BE2C (cell line): ENCODE results near the gene EPHA7.

Source experiments
- DNase-seq: peaks from one replicate; pipeline ENCODE4 v3.0.0-alpha.2; 2020
- H3K27me3 ChIP-seq: fragments of 250-450 bp; sonication (Bioruptor Pico); 2 replicates; pipeline ENCODE4 v1.5.1; 2020; ENCODE audit warnings: mild to moderate bottlenecking
- H3K36me3 ChIP-seq: fragments of 250-450 bp; sonication (Bioruptor Pico); 2 replicates; pipeline ENCODE4 v1.5.1; 2020; ENCODE audit warnings: mild to moderate bottlenecking
- H3K4me1 ChIP-seq: fragments of 250-450 bp; sonication (Bioruptor Pico); 2 replicates; pipeline ENCODE4 v1.5.1; 2020
- H3K4me3 ChIP-seq: 2 replicates; pipeline ENCODE4 v1.5.1; 2011; ENCODE audit warnings: low read depth, low read length
- H3K9me3 ChIP-seq: fragments of 250-450 bp; sonication (Bioruptor Pico); 2 replicates; pipeline ENCODE4 v1.5.1; 2020
- TF ChIP-seq, protein P1 (sequence below): IDR thresholded peaks from 2 replicates; pipeline ENCODE4 v1.5.1; 2012; ENCODE audit warnings: mild to moderate bottlenecking, low read depth, low read length

The EPHA7 gene

DNA sequence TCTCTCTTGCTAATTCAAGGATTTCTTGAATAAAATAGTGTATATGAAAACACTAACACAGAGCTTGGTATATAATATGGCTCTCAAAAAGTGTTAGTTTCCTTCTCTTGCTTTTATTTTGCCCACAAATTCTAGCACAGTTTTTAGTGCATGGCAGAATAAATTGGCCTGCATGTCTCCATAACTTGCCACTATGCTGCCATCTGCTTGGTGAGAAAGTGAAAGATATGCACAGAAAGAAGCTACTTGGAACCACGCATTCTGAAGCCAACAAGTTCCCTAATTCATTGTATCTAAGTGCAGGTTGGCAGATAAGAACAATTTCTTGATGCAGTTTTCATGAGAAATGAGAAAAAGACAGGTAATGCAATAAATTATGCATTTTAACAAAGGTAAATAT, 101.2 kb downstream of the EPHA7 start:
- Histone ChIP-seq H3K36me3 (no peaks in the 10 kb centered on the region), H3K4me3 (no peak overlapping the region), H3K9me3 (no peaks in the 10 kb centered on the region), H3K27me3 (no peaks in the 10 kb centered on the region), H3K4me1 (no peaks in the 10 kb centered on the region)
- no peak for DNase-seq
- TF ChIP-seq, protein P1, sequence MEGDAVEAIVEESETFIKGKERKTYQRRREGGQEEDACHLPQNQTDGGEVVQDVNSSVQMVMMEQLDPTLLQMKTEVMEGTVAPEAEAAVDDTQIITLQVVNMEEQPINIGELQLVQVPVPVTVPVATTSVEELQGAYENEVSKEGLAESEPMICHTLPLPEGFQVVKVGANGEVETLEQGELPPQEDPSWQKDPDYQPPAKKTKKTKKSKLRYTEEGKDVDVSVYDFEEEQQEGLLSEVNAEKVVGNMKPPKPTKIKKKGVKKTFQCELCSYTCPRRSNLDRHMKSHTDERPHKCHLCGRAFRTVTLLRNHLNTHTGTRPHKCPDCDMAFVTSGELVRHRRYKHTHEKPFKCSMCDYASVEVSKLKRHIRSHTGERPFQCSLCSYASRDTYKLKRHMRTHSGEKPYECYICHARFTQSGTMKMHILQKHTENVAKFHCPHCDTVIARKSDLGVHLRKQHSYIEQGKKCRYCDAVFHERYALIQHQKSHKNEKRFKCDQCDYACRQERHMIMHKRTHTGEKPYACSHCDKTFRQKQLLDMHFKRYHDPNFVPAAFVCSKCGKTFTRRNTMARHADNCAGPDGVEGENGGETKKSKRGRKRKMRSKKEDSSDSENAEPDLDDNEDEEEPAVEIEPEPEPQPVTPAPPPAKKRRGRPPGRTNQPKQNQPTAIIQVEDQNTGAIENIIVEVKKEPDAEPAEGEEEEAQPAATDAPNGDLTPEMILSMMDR: no peak

DNA sequence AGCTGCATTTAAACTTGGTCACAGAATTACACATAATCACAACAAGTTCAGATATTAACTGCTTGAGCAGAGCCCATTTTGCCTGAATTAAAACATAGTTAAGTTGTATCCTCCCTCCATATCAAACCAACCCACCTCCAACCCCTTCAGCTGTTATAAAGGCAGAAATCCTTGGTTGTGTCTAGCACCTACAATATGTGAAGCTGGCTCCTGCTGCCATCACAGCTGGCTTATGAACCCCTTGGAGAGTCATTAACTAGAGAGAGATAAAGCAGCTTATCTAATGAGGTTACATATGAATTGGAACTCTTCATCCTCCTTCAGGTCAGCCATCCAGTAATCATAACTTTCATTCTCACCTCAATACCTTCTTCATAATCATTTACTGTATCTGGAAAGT, 101.8 kb downstream of the EPHA7 start:
- TF ChIP-seq, protein P1: no peak
- no peaks in the 10 kb centered on the region for H3K4me1 ChIP-seq
- H3K36me3 ChIP-seq: no peaks in the 10 kb centered on the region
- no peak for DNase-seq
- no peak overlapping the region for H3K4me3 ChIP-seq
- H3K9me3 ChIP-seq: no peaks in the 10 kb centered on the region
- no peaks in the 10 kb centered on the region for H3K27me3 ChIP-seq

DNA sequence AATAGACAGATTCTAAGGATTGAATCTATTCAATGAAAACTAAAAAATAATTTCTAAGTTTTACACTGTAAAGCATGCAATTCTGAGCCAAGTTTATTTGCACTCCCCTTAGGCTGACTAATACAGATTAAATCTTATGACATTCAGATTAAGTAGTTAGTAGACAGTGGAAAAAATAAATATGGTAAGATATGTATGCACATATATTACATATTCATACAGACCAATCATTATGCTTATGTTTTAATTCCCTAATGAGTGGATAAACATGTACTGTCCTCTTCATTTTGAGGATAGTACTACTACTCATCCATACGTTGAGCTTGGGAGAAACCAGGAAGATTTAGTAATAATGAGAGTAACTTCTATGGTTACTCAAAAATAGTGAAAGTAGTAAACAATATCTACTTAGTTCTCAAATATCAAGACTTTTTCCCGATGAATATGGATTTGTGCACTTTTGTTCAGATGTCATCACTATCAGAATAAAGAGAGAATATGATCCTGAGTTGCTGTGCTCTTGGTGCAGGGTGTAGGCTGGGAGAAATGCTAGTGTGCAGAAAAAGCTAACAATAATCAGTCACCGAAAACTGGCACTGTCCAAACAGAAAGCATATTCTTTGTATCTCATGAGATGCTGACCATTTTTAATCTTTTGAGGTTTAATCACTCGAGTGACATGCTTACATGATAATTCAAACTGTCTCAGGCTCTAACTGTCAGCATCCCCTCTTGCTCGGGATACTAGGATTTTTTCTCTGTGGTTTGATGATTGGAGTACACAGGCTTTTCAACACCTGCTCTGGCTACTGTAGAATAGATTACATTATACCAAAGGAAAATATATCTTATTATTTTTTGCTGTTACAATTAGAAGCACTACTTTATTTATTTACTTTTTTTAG, 111.6 kb downstream of the EPHA7 start:
- no peaks in the 10 kb centered on the region for H3K9me3 ChIP-seq
- no peak for DNase-seq
- no peaks in the 10 kb centered on the region for H3K4me1 ChIP-seq
- TF ChIP-seq, protein P1: no peak
- no peak overlapping the region for H3K4me3 ChIP-seq
- H3K27me3 ChIP-seq: no peaks in the 10 kb centered on the region
- H3K36me3 ChIP-seq: no peaks in the 10 kb centered on the region

DNA sequence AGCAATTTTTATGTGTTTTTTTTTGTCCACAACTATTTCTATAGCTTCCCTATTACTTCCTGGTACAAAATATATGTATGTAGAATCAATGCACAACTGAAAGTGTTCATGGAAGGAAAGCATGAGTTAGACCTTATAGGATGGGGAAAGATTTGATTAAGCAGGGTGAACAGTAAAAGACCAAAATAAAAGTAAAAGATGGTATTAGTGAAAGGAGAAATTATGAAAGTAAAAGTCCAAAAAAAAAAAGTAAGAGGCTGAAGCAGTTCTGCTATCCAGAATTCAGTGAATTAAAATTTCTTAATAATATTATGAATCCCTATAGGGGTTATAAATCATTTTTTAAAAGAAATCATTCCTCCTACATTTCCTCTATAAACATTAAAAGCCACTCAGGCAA, 114.3 kb downstream of the EPHA7 start:
- Histone ChIP-seq H3K4me3 (no peak overlapping the region), H3K36me3 (no peaks in the 10 kb centered on the region), H3K4me1 (no peaks in the 10 kb centered on the region), H3K27me3 (no peaks in the 10 kb centered on the region), H3K9me3 (no peaks in the 10 kb centered on the region)
- TF ChIP-seq, protein P1: no peak
- no peak for DNase-seq

DNA sequence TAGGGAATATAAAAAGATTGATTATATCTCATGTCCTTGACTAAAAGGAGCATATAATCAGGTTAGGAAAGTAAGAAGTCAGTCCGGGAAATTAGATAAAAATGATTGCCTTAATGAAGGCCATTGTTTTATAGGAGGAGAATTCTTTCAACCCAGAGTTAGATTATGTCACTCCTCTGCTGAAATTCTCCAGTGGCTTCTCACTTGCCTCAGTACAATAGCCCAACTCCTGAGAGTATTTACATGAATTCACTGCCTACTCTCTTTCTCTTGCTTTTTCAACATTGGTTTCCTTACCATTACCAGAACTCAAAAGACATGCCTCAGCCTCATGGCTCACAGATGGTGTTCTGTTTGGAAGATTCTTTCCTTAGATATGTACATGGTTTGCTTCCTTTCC, 114.9 kb downstream of the EPHA7 start:
- no peaks in the 10 kb centered on the region for H3K9me3 ChIP-seq
- H3K4me3 ChIP-seq: no peak overlapping the region
- H3K4me1 ChIP-seq: no peaks in the 10 kb centered on the region
- DNase-seq: no peak
- no peaks in the 10 kb centered on the region for H3K27me3 ChIP-seq
- TF ChIP-seq, protein P1: no peak
- no peaks in the 10 kb centered on the region for H3K36me3 ChIP-seq

DNA sequence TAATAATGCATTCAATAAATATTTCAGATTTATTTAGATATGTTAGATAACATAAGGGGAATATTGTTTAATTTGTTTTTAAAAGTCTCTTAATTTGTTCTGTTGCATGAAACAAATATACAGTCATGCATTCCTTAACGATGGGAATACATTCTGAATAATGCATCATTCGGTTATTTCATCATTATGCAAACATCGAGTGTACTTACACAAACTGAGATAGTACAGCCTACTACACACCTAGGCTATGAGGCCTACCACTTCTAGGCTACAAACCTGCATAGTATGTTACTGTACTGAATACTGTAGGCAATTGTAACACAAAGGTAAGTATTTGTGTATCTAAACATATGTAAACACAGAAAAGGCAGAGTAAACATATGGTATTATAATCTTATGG, 118.7 kb downstream of the EPHA7 start:
- TF ChIP-seq, protein P1: no peak
- Histone ChIP-seq H3K36me3 (no peaks in the 10 kb centered on the region), H3K4me3 (no peak overlapping the region), H3K9me3 (no peaks in the 10 kb centered on the region), H3K4me1 (no peaks in the 10 kb centered on the region), H3K27me3 (no peaks in the 10 kb centered on the region)
- no peak for DNase-seq
